Measurements from ENCODE around the gene NUP54.

Gene NUP54

GRCh38 chr4:76127754-76128153 lies 20.4 kb downstream of the NUP54 start:
- ChIA-PET CTCF (interaction anchor here (0.5 kb wide), 1 partner anchor 9 kb away, joined by 5 read pairs; no protein-coding TSS in a partner anchor), POLR2A (ENCODE audit: low non-redundant PET) (no interaction called here)
- H3K27ac ChIP-seq = no peak overlapping the region
- no peak for DNase-seq (ENCODE audit: low spot score)
- no peak for TF ChIP-seq CTCF (conservative IDR thresholded peaks at IDR 0.05; ENCODE audit: low read depth)

- no peak overlapping the region for H3K27ac ChIP-seq
- no peak for TF ChIP-seq CTCF (conservative IDR thresholded peaks at IDR 0.05; ENCODE audit: low read depth)
- ChIA-PET POLR2A (ENCODE audit: low non-redundant PET) (interaction anchor here (0.6 kb wide), 1 partner anchor 1036 kb away, joined by 3 read pairs; no protein-coding TSS in a partner anchor), CTCF (no interaction called here)
- no peak for DNase-seq (ENCODE audit: low spot score)
Measured at GRCh38 chr4:76125816-76126215, 22.4 kb downstream of the NUP54 start.

- no peak overlapping the region for H3K27ac ChIP-seq
- no peak for TF ChIP-seq CTCF (conservative IDR thresholded peaks at IDR 0.05; ENCODE audit: low read depth)
- no peak for DNase-seq (ENCODE audit: low spot score)
- POLR2A ChIA-PET (ENCODE audit: low non-redundant PET) = no interaction called here
- CTCF ChIA-PET = interaction anchor here (0.6 kb wide), 1 partner anchor 862 kb away, joined by 4 read pairs; no protein-coding TSS in a partner anchor
Measured at GRCh38 chr4:76120199-76120598, 28.0 kb downstream of the NUP54 start.

GRCh38 chr4:76117536-76117935 lies 30.7 kb downstream of the NUP54 start:
- H3K27ac ChIP-seq = no peak overlapping the region
- ChIA-PET POLR2A (ENCODE audit: low non-redundant PET) (no interaction called here), CTCF (interaction anchor here (1.0 kb wide), 1 partner anchor 24 kb away, joined by 5 read pairs; no protein-coding TSS in a partner anchor)
- no peak for DNase-seq (ENCODE audit: low spot score)
- TF ChIP-seq CTCF (conservative IDR thresholded peaks at IDR 0.05; ENCODE audit: low read depth) = no peak

- no peak for DNase-seq (ENCODE audit: low spot score)
- CTCF ChIA-PET = no interaction called here
- POLR2A ChIA-PET (ENCODE audit: low non-redundant PET) = no interaction called here
- TF ChIP-seq CTCF (conservative IDR thresholded peaks at IDR 0.05; ENCODE audit: low read depth) = no peak
- H3K27ac ChIP-seq = no peak overlapping the region
Measured at GRCh38 chr4:76116821-76117220, 31.4 kb downstream of the NUP54 start.

- peak; percentile 16 for DNase-seq (ENCODE audit: low spot score)
- ChIA-PET POLR2A (ENCODE audit: low non-redundant PET) (no interaction called here), CTCF (interaction anchor here (0.7 to 1.2 kb wide), 2 partner anchors 22 to 71 kb away, joined by 3 read pairs; no protein-coding TSS in a partner anchor)
- no peak for TF ChIP-seq CTCF (conservative IDR thresholded peaks at IDR 0.05; ENCODE audit: low read depth)
- no peak overlapping the region for H3K27ac ChIP-seq
Measured at GRCh38 chr4:76108467-76109181, 39.6 kb downstream of the NUP54 start.
